ENCODE results near the gene KLF9. TPM values are rescaled to one million over a fixed set of nuclear protein-coding genes. Genes with fewer than 3 reads are reported as not detected.

KLF9 gene
- total RNA-seq, 1 experiment from 2014 or later, result 1.0 TPM

DNA sequence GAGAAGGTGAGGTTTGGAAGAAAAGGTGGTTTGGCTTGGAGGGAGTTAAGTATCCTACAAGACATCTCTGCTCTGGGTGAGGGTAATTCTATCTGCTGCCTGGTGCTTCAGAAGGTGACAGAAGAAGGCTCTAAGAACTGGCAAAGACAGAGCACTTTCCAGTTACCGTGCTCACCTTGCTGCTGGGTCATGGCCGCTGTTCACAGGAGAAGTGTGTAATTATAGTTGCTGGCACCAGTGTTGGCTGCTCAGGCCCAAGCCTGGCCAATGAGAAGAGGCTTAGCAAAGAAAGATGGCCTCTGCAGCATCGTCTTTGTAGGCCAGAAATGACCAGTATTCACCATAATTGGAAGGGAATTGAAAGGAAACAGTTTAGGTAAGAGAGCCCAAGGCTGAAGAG is 37.9 kb upstream of the KLF9 start:
- Mint-ChIP-seq H3K27me3 (ENCODE audit: low read depth) (no peaks in the 10 kb centered on the region; the same call in 1 of the 2 replicates), H3K36me3 (no peaks in the 10 kb centered on the region), H3K4me1 (peaks cover 4% of the 10 kb centered on the region; the same call in 1 of the 2 replicates), H3K27ac (no peak overlapping the region), H3K9me3 (peaks cover 8% of the 10 kb centered on the region), H3K4me3 (no peak overlapping the region)
- ATAC-seq (no peak), DNase-seq (ENCODE audit: low spot score) (no peak)
- ChIA-PET CTCF (interaction anchor here (0.6 to 1.2 kb wide), 2 partner anchors 83 to 150 kb away, joined by 3 to 4 read pairs; no protein-coding TSS in a partner anchor), POLR2A (no interaction called here)
- TF ChIP-seq GABPB1 (CRISPR knock-in tag; IDR thresholded peaks at IDR 0.05) (no peak), IRF2 (CRISPR knock-in tag; IDR thresholded peaks at IDR 0.05; ENCODE audit: borderline replicate concordance, low read depth) (no peak), KAT7 (CRISPR knock-in tag; IDR thresholded peaks at IDR 0.05; ENCODE audit: borderline replicate concordance) (no peak), FOXK1 (CRISPR knock-in tag; IDR thresholded peaks at IDR 0.05) (no peak), ZNF121 (CRISPR knock-in tag; IDR thresholded peaks at IDR 0.05) (no peak), ZNF671 (CRISPR knock-in tag; IDR thresholded peaks at IDR 0.05) (no peak), ZNF232 (CRISPR knock-in tag; IDR thresholded peaks at IDR 0.05) (no peak), RELA (CRISPR knock-in tag; IDR thresholded peaks at IDR 0.05; ENCODE audit: borderline replicate concordance) (no peak), GTF2I (CRISPR knock-in tag; conservative IDR thresholded peaks at IDR 0.05) (no peak), OVOL2 (CRISPR knock-in tag; IDR thresholded peaks at IDR 0.05; ENCODE audit: borderline replicate concordance) (no peak), ZNF263 (CRISPR knock-in tag; IDR thresholded peaks at IDR 0.05; ENCODE audit: low read depth) (no peak), TEAD1 (CRISPR knock-in tag; IDR thresholded peaks at IDR 0.05) (no peak)
- TF ChIP-seq, protein P1, sequence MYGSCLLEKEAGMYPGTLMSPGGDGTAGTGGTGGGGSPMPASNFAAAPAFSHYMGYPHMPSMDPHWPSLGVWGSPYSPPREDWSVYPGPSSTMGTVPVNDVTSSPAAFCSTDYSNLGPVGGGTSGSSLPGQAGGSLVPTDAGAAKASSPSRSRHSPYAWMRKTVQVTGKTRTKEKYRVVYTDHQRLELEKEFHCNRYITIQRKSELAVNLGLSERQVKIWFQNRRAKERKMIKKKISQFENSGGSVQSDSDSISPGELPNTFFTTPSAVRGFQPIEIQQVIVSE (CRISPR knock-in tag; IDR thresholded peaks at IDR 0.05; ENCODE audit: borderline replicate concordance), result no peak
- TF ChIP-seq, protein P2, sequence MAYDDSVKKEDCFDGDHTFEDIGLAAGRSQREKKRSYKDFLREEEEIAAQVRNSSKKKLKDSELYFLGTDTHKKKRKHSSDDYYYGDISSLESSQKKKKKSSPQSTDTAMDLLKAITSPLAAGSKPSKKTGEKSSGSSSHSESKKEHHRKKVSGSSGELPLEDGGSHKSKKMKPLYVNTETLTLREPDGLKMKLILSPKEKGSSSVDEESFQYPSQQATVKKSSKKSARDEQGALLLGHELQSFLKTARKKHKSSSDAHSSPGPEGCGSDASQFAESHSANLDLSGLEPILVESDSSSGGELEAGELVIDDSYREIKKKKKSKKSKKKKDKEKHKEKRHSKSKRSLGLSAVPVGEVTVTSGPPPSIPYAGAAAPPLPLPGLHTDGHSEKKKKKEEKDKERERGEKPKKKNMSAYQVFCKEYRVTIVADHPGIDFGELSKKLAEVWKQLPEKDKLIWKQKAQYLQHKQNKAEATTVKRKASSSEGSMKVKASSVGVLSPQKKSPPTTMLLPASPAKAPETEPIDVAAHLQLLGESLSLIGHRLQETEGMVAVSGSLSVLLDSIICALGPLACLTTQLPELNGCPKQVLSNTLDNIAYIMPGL (CRISPR knock-in tag; IDR thresholded peaks at IDR 0.05), result no peak
- TF ChIP-seq, protein P3, sequence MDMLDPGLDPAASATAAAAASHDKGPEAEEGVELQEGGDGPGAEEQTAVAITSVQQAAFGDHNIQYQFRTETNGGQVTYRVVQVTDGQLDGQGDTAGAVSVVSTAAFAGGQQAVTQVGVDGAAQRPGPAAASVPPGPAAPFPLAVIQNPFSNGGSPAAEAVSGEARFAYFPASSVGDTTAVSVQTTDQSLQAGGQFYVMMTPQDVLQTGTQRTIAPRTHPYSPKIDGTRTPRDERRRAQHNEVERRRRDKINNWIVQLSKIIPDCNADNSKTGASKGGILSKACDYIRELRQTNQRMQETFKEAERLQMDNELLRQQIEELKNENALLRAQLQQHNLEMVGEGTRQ (CRISPR knock-in tag; IDR thresholded peaks at IDR 0.05), result no peak
- TF ChIP-seq, protein P4, sequence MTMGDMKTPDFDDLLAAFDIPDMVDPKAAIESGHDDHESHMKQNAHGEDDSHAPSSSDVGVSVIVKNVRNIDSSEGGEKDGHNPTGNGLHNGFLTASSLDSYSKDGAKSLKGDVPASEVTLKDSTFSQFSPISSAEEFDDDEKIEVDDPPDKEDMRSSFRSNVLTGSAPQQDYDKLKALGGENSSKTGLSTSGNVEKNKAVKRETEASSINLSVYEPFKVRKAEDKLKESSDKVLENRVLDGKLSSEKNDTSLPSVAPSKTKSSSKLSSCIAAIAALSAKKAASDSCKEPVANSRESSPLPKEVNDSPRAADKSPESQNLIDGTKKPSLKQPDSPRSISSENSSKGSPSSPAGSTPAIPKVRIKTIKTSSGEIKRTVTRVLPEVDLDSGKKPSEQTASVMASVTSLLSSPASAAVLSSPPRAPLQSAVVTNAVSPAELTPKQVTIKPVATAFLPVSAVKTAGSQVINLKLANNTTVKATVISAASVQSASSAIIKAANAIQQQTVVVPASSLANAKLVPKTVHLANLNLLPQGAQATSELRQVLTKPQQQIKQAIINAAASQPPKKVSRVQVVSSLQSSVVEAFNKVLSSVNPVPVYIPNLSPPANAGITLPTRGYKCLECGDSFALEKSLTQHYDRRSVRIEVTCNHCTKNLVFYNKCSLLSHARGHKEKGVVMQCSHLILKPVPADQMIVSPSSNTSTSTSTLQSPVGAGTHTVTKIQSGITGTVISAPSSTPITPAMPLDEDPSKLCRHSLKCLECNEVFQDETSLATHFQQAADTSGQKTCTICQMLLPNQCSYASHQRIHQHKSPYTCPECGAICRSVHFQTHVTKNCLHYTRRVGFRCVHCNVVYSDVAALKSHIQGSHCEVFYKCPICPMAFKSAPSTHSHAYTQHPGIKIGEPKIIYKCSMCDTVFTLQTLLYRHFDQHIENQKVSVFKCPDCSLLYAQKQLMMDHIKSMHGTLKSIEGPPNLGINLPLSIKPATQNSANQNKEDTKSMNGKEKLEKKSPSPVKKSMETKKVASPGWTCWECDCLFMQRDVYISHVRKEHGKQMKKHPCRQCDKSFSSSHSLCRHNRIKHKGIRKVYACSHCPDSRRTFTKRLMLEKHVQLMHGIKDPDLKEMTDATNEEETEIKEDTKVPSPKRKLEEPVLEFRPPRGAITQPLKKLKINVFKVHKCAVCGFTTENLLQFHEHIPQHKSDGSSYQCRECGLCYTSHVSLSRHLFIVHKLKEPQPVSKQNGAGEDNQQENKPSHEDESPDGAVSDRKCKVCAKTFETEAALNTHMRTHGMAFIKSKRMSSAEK (CRISPR knock-in tag; IDR thresholded peaks at IDR 0.05; ENCODE audit: borderline replicate concordance), result no peak
- TF ChIP-seq, protein P5, sequence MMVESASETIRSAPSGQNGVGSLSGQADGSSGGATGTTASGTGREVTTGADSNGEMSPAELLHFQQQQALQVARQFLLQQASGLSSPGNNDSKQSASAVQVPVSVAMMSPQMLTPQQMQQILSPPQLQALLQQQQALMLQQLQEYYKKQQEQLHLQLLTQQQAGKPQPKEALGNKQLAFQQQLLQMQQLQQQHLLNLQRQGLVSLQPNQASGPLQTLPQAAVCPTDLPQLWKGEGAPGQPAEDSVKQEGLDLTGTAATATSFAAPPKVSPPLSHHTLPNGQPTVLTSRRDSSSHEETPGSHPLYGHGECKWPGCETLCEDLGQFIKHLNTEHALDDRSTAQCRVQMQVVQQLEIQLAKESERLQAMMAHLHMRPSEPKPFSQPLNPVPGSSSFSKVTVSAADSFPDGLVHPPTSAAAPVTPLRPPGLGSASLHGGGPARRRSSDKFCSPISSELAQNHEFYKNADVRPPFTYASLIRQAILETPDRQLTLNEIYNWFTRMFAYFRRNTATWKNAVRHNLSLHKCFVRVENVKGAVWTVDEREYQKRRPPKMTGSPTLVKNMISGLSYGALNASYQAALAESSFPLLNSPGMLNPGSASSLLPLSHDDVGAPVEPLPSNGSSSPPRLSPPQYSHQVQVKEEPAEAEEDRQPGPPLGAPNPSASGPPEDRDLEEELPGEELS (CRISPR knock-in tag; IDR thresholded peaks at IDR 0.05), result no peak
- TF ChIP-seq, protein P6, sequence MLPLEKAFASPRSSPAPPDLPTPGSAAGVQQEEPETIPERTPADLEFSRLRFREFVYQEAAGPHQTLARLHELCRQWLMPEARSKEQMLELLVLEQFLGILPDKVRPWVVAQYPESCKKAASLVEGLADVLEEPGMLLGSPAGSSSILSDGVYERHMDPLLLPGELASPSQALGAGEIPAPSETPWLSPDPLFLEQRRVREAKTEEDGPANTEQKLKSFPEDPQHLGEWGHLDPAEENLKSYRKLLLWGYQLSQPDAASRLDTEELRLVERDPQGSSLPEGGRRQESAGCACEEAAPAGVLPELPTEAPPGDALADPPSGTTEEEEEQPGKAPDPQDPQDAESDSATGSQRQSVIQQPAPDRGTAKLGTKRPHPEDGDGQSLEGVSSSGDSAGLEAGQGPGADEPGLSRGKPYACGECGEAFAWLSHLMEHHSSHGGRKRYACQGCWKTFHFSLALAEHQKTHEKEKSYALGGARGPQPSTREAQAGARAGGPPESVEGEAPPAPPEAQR (CRISPR knock-in tag; IDR thresholded peaks at IDR 0.05), result no peak
- TF ChIP-seq, protein P7, sequence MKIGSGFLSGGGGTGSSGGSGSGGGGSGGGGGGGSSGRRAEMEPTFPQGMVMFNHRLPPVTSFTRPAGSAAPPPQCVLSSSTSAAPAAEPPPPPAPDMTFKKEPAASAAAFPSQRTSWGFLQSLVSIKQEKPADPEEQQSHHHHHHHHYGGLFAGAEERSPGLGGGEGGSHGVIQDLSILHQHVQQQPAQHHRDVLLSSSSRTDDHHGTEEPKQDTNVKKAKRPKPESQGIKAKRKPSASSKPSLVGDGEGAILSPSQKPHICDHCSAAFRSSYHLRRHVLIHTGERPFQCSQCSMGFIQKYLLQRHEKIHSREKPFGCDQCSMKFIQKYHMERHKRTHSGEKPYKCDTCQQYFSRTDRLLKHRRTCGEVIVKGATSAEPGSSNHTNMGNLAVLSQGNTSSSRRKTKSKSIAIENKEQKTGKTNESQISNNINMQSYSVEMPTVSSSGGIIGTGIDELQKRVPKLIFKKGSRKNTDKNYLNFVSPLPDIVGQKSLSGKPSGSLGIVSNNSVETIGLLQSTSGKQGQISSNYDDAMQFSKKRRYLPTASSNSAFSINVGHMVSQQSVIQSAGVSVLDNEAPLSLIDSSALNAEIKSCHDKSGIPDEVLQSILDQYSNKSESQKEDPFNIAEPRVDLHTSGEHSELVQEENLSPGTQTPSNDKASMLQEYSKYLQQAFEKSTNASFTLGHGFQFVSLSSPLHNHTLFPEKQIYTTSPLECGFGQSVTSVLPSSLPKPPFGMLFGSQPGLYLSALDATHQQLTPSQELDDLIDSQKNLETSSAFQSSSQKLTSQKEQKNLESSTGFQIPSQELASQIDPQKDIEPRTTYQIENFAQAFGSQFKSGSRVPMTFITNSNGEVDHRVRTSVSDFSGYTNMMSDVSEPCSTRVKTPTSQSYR (CRISPR knock-in tag; IDR thresholded peaks at IDR 0.05), result no peak
- TF ChIP-seq, protein P8, sequence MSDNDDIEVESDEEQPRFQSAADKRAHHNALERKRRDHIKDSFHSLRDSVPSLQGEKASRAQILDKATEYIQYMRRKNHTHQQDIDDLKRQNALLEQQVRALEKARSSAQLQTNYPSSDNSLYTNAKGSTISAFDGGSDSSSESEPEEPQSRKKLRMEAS (CRISPR knock-in tag; IDR thresholded peaks at IDR 0.05), result no peak

Data from WTC11 (cell line).